HFF-Myc (cell line): ENCODE results near the gene DIDO1.
A peak's percentile ranks its signal among the peaks of the same experiment; 100 is the strongest.

Experiments used
- DNase-seq: peaks from one replicate; pipeline ENCODE4 v3.0.0-alpha.2; 2011; ENCODE audit warnings: low read depth; ENCODE audit errors: extremely low read depth
- H3K4me3 ChIP-seq: replicated peaks from 2 replicates; pipeline ENCODE4 v1.5.1; 2011; ENCODE audit warnings: low read depth, mild to moderate bottlenecking, control low read depth, low read length
- CTCF ChIP-seq: IDR thresholded peaks from 2 replicates; pipeline ENCODE4 v1.5.1; 2012; ENCODE audit warnings: mild to moderate bottlenecking, low read depth, low read length, control low read depth; ENCODE audit errors: missing control alignments

The DIDO1 gene

GRCh38 chr20:62908971-62909791, 17.1 kb downstream of the DIDO1 start:
- no peak for DNase-seq
- no peak overlapping the region for H3K4me3 ChIP-seq
- no peak for TF ChIP-seq CTCF

- TF ChIP-seq CTCF, result peak; percentile 46
- no peak for DNase-seq
- no peak overlapping the region for H3K4me3 ChIP-seq
Measured at GRCh38 chr20:62907384-62908317, 18.7 kb downstream of the DIDO1 start.

- TF ChIP-seq CTCF, result no peak
- DNase-seq, result no peak
- H3K4me3 ChIP-seq, result no peak overlapping the region
Measured at GRCh38 chr20:62906647-62907375, 19.5 kb downstream of the DIDO1 start.

GRCh38 chr20:62906209-62906608, 20.1 kb downstream of the DIDO1 start:
- no peak for TF ChIP-seq CTCF

GRCh38 chr20:62905536-62906117, 20.7 kb downstream of the DIDO1 start:
- H3K4me3 ChIP-seq, result no peak overlapping the region
- no peak for TF ChIP-seq CTCF
- DNase-seq, result no peak

More at GRCh38 chr20:62906209-62906608, 20.1 kb downstream of the DIDO1 start:
- no peak overlapping the region for H3K4me3 ChIP-seq
- DNase-seq, result no peak
